Measurements from ENCODE around the gene ST7. TPM values are rescaled to one million over a fixed set of nuclear protein-coding genes. Genes with fewer than 3 reads are reported as not detected.

Gene ST7
- total and polyA plus RNA-seq, 7 donors: 6.0 to 12.5 (median 7.3) TPM

DNA sequence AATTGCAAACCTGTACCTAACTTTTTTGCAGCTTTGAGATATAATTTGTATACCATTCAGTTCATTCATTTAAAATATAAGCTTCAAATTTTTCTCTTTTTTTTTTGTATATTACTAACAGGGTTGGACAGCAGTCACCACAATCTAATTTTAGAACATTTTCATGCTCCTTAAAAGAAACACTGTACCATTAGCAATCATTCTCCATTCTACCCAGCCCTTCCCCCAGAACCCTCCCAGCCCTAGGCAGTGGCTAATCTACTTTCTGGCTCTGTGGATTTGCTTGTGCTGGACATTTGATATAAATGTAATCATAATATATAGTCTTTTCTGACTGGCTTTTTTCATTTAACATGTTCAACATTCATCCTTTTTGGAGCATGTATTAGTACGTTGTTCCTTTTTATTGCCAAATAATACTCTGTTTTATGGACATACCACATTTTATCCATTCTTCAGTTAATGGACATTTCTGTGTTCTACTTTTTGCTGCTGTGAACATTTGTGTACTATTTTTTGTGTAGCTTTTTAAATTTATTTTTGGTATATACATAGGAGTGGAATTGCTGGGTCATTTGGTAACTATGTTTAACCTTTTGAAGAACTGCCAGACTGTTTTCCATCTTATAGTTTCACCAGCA lies 40.9 kb upstream of the ST7 start:
- WGBS, 3 donors: 94 to 100% (median 95%) methylated on average over 1 of the region's 1 CpG
- TF ChIP-seq, protein P1, sequence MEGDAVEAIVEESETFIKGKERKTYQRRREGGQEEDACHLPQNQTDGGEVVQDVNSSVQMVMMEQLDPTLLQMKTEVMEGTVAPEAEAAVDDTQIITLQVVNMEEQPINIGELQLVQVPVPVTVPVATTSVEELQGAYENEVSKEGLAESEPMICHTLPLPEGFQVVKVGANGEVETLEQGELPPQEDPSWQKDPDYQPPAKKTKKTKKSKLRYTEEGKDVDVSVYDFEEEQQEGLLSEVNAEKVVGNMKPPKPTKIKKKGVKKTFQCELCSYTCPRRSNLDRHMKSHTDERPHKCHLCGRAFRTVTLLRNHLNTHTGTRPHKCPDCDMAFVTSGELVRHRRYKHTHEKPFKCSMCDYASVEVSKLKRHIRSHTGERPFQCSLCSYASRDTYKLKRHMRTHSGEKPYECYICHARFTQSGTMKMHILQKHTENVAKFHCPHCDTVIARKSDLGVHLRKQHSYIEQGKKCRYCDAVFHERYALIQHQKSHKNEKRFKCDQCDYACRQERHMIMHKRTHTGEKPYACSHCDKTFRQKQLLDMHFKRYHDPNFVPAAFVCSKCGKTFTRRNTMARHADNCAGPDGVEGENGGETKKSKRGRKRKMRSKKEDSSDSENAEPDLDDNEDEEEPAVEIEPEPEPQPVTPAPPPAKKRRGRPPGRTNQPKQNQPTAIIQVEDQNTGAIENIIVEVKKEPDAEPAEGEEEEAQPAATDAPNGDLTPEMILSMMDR (IDR thresholded peaks at IDR 0.05): no peak
- Histone ChIP-seq H3K27ac (peak overlapping the region; percentile 53), H3K36me3 (ENCODE audit: insufficient read depth in 1 of 2, low read depth in 1 of 2) (peaks cover 5 to 75% of the 10 kb centered on the region in 2 donors), H3K4me1 (peaks cover 26% of the 10 kb centered on the region), H3K4me3 (no peak overlapping the region), H3K9me3 (no peaks in the 10 kb centered on the region), H3K27me3 (ENCODE audit: insufficient read depth in 3 of 3, low read length in 2 of 3) (no peaks in the 10 kb centered on the region)
- ATAC-seq: peak in 3 of 4 donors; percentile 52 to 68 (median 65)
- intact Hi-C loops (cut with DNase I): no loop called here
- no peak for DNase-seq

- no peak for DNase-seq
- no peak for ATAC-seq
- TF ChIP-seq, protein P1 (IDR thresholded peaks at IDR 0.05): no peak
- Histone ChIP-seq H3K27me3 (ENCODE audit: insufficient read depth in 3 of 3, low read length in 2 of 3) (no peaks in the 10 kb centered on the region), H3K9me3 (no peaks in the 10 kb centered on the region), H3K4me1 (no peaks in the 10 kb centered on the region), H3K27ac (no peak overlapping the region), H3K36me3 (ENCODE audit: insufficient read depth in 1 of 2, low read depth in 1 of 2) (peaks cover 8 to 64% of the 10 kb centered on the region in 2 donors), H3K4me3 (no peak overlapping the region)
- intact Hi-C loops (cut with DNase I): no loop called here
- WGBS, 3 donors: 91 to 94% (median 93%) methylated on average over 3 of the region's 3 CpGs
Observed at GRCh38 chr7:116918704-116919103, 34.6 kb upstream of the ST7 start.

- DNase-seq: no peak
- H3K9me3 ChIP-seq: no peaks in the 10 kb centered on the region
- H3K4me1 ChIP-seq: no peaks in the 10 kb centered on the region
- no peak overlapping the region for H3K4me3 ChIP-seq
- no peak for ATAC-seq
- intact Hi-C loops (cut with DNase I): no loop called here
- peaks cover 6 to 53% of the 10 kb centered on the region in 2 donors for H3K36me3 ChIP-seq (ENCODE audit: insufficient read depth in 1 of 2, low read depth in 1 of 2)
- H3K27ac ChIP-seq: no peak overlapping the region
- TF ChIP-seq, protein P1 (IDR thresholded peaks at IDR 0.05): no peak
- H3K27me3 ChIP-seq (ENCODE audit: insufficient read depth in 3 of 3, low read length in 2 of 3): no peaks in the 10 kb centered on the region
Observed at GRCh38 chr7:116920359-116920758, 32.9 kb upstream of the ST7 start.

- intact Hi-C loops (cut with DNase I): no loop called here
- DNase-seq: no peak
- H3K36me3 ChIP-seq (ENCODE audit: insufficient read depth in 1 of 2, low read depth in 1 of 2): peaks cover 3 to 31% of the 10 kb centered on the region in 2 donors
- H3K9me3 ChIP-seq: no peaks in the 10 kb centered on the region
- H3K27ac ChIP-seq: no peak overlapping the region
- no peak for ATAC-seq
- no peak overlapping the region for H3K4me3 ChIP-seq
- no peaks in the 10 kb centered on the region for H3K27me3 ChIP-seq (ENCODE audit: insufficient read depth in 3 of 3, low read length in 2 of 3)
- WGBS, 3 donors: 66 to 80% (median 73%) methylated on average over 5 of the region's 5 CpGs
- TF ChIP-seq, protein P1 (IDR thresholded peaks at IDR 0.05): no peak
- no peaks in the 10 kb centered on the region for H3K4me1 ChIP-seq
Observed at GRCh38 chr7:116922545-116922944, 30.8 kb upstream of the ST7 start.

DNA sequence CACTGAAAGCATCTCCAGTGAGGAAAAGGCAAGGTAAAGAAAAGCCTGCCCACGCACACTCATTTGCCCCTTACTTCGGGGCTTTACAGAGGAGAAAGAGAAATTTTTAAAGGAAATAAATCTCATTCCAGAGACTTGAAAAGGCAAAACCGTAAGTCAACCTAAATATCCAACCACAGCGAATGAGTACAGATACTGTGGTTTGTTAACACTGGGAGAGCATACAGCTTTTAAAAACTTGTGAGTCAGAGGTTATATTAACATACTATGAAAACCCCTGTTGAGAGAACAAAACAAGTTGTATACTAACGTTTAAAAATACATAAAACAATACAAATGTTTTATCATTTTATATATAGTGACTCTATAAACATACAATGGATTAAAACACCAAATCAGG lies 28.6 kb upstream of the ST7 start:
- no peaks in the 10 kb centered on the region for H3K9me3 ChIP-seq
- H3K27ac ChIP-seq: no peak overlapping the region
- H3K36me3 ChIP-seq (ENCODE audit: insufficient read depth in 1 of 2, low read depth in 1 of 2): peaks cover 2 to 10% of the 10 kb centered on the region in 2 donors
- no peak overlapping the region for H3K4me3 ChIP-seq
- ATAC-seq (no peak), DNase-seq (no peak)
- TF ChIP-seq, protein P1 (IDR thresholded peaks at IDR 0.05): no peak
- intact Hi-C loops (cut with DNase I): no loop called here
- no peaks in the 10 kb centered on the region for H3K4me1 ChIP-seq
- WGBS, 3 donors: 60 to 67% (median 64%) methylated on average over 5 of the region's 5 CpGs
- no peaks in the 10 kb centered on the region for H3K27me3 ChIP-seq (ENCODE audit: insufficient read depth in 3 of 3, low read length in 2 of 3)
